Measurements from ENCODE around the gene STK39.

STK39 gene

GRCh38 chr2:168181825-168182224 lies 65.6 kb downstream of the STK39 start:
- peak; percentile 49 for DNase-seq

- DNase-seq = peak; percentile 69
These were observed 66.5 kb downstream of the STK39 start for GRCh38 chr2:168180914-168181313.

DNA sequence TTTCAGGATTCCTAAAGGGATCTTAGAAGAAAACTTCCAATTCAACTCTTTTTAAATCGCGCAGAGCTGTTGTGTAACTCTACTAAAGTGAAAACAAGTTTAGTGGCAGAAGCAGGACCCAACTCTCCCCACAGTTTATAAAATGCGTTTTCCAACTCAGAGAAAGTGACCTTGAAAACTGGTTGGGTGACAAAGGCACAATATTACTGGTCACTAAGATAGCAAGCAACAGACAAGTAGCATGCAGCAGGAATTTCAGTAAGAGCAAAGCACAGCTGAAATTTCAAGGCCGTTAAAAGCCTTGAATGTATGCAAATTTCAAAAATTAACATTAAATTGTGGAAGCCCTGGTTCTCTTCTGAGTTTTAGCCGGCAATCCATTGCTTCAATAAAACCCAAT lies 66.9 kb downstream of the STK39 start:
- no peak for DNase-seq

DNA sequence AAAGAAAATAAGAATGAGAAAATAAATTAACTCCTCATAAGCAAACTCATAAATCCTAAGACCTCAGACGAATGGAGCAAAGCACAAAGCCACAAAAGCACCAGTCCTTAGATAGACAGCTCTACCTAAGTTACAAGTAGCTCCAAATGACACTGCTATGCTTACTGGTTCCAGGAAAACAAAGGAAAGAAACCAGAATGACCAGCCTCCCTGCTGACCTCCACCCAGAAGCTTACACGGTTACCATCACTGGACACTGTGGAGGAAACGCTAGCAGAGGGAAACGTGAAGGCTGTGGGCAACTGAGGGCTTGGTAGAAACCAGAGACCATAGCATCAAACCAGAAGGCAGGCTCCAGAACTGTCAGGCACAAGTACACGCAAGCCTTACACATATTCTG lies 67.8 kb downstream of the STK39 start:
- no peak for DNase-seq

GRCh38 chr2:168178520-168179324 lies 68.7 kb downstream of the STK39 start:
- DNase-seq = peak; percentile 16

DNA sequence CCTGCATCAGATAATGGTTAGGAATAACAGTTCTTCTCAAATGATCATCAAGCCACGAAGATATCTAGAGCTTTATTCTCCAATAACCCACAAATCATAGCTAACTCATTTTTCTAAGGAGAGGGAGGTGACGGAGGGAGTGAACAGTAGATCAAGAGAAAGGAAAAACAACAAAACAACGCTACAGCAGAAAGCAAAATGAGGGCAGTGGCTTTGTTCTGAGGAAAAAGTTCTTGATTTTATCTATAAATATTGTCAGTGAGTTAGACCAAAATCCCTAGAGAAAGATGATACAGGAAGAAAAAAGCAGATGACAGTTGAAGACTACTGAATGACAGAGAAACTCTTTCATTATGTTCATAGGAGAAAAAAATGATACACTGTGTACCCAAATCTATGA lies 71.0 kb downstream of the STK39 start:
- no peak for DNase-seq

- DNase-seq = no peak
These were observed 71.9 kb downstream of the STK39 start for GRCh38 chr2:168175469-168175868.

GRCh38 chr2:168174756-168175155 lies 72.6 kb downstream of the STK39 start:
- no peak for DNase-seq

- DNase-seq = no peak
These were observed 75.3 kb downstream of the STK39 start for GRCh38 chr2:168172071-168172470.

GRCh38 chr2:168171059-168171762 lies 76.2 kb downstream of the STK39 start:
- no peak for DNase-seq

- DNase-seq = no peak
These were observed 78.2 kb downstream of the STK39 start for GRCh38 chr2:168169097-168169745.

DNA sequence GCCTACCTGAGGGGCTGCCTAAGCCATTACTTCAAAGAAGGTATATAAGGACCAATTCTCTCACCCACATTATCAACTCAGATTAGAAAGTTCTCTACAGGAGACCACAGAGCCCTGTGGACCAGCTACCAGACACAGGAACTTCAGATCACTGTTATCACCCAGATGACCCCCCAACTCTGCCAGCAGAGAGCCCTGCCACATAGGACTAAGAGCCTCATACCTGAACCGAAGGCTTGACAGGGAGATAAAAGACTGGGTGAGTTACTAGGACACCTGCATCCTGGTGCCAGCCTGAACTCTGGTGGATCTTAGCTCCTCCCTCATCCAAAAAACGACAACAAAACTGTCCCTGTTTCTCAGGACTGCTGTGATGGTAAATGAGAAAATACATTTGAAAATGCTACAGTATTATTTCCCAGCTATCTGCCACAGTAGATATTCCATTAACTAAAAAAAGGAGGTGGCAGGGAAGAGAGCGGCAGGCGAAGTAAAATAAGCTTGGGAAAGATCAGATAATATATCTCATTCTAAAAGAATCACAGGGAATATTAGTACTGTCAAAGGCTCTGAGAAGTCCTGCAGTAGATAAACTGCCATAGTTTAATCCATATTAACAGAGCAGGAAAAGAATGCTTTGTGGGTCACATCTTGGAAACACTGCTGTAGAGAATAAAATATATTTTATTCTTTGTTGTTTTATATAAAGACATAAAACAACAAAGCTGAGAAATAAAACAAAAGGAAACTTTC lies 79.7 kb downstream of the STK39 start:
- no peak for DNase-seq

DNA sequence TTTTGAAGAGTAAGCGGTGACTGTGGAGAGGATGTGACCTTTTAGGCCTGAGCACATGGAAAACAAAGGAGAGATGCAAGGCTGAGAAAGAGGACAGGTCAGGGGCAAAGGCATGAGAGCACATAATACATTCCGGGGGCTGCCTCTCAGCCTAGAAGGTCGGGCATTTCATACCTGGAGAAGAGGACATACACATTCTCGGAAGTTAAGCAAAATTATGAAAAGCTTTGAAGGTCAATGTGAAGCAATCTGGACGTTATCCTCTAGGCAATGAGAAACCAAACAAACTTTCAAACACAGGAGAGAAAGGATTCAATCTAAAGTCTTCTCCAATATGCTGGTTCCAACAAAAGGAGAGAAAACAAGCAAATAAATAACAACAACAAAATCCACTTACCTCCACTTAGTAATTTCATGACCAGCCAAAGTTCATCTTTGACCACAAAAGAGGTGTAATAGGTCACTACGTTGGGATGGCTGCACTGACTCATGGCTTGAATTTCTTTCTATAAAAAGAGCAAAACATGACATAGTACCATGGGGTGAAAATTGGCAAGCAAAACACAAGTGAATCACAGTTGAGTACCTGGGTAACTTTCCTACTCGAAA lies 80.4 kb downstream of the STK39 start:
- DNase-seq = no peak

GRCh38 chr2:168165985-168166901 lies 81.2 kb downstream of the STK39 start:
- no peak for DNase-seq

DNA sequence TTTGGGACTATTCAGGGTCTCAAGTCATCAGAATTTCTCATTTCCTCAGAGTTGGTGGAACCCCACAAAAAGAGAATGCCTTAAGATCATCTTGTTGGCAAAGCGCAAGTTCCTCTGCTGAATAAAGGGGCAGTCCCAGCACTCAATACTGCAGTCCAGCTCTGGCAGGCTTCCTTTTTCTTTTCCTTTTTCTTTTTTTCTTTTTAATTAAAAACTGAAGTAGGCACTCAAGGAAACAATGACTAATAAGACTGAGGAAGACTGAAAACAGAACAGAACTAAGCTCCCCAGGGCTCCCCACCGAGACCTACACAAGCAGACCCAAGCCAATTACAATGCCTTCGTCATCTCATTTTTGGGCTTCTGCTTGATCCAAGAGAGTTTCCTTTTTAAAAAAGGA lies 82.0 kb downstream of the STK39 start:
- DNase-seq = no peak

GRCh38 chr2:168160897-168161296 lies 86.5 kb downstream of the STK39 start:
- peak; percentile 43 for DNase-seq

- DNase-seq = no peak
These were observed 87.4 kb downstream of the STK39 start for GRCh38 chr2:168159754-168160585.

- DNase-seq = no peak
These were observed 88.8 kb downstream of the STK39 start for GRCh38 chr2:168158586-168158985.

DNA sequence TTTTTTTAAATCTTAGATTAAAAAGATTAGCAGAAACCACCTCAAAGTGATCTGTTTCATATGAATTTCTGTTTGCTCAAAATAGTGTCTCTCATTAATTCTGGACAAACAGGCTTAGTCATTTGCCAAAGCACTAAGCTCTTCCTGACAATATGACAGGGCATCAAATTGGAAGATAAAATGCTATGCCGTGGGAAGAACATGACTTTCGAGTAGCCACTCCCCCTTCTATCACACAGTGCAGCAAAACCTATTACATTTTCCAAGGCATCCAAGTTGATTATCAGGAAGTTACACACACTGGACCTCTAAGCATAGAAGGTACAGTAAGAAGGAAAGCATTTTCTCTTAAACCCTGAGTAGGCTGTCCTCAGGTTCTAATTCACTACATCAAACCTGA lies 89.5 kb downstream of the STK39 start:
- DNase-seq = no peak

- no peak for DNase-seq
These were observed 90.3 kb downstream of the STK39 start for GRCh38 chr2:168157070-168157469.

DNA sequence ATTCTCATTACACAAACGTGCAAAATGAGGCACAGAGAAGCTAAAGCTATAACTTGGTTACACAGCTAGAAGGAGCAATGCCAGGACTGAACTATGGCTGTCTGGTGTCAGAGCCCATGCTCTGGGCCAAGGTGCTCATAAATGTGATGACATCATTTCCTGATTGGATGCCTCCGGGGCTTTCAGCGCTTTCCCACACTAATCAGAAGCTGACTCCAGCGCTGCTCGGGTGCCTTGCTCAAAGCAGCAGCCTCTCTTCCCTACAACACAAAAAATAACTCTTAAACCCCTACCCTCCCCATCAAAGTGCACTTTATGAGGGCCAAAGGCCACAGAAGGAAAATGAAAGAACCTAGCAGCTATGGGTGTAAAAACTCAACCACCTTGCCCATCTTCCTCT lies 90.7 kb downstream of the STK39 start:
- no peak for DNase-seq
